ENCODE data around the gene MED13L.

MED13L gene

DNA sequence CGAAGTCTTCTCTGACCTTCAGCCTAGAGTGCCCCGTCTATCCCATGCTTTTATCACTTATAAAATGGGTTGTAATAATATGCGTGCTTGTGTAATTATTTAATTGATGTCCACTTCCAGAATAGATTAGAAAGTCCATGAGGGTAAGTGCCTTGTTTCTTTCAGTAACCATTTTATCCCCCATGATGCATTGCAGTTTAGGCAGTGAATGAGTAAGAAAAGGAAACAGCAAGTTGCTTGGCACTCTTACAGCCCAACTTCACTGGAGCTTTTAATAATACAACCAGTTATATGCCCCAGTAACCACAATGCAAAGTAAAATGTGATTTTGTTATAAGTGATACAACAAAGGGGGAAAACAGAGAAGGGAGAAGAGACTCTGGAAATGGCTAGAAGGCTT is 287.3 kb downstream of the MED13L start:
- TF ChIP-seq, protein P1, sequence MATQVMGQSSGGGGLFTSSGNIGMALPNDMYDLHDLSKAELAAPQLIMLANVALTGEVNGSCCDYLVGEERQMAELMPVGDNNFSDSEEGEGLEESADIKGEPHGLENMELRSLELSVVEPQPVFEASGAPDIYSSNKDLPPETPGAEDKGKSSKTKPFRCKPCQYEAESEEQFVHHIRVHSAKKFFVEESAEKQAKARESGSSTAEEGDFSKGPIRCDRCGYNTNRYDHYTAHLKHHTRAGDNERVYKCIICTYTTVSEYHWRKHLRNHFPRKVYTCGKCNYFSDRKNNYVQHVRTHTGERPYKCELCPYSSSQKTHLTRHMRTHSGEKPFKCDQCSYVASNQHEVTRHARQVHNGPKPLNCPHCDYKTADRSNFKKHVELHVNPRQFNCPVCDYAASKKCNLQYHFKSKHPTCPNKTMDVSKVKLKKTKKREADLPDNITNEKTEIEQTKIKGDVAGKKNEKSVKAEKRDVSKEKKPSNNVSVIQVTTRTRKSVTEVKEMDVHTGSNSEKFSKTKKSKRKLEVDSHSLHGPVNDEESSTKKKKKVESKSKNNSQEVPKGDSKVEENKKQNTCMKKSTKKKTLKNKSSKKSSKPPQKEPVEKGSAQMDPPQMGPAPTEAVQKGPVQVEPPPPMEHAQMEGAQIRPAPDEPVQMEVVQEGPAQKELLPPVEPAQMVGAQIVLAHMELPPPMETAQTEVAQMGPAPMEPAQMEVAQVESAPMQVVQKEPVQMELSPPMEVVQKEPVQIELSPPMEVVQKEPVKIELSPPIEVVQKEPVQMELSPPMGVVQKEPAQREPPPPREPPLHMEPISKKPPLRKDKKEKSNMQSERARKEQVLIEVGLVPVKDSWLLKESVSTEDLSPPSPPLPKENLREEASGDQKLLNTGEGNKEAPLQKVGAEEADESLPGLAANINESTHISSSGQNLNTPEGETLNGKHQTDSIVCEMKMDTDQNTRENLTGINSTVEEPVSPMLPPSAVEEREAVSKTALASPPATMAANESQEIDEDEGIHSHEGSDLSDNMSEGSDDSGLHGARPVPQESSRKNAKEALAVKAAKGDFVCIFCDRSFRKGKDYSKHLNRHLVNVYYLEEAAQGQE (IDR thresholded peaks at IDR 0.05; ENCODE audit: insufficient read depth in 1 of 2, low read depth in 2 of 2, low read length in 2 of 2): no peak
- TF ChIP-seq POLR2AphosphoS5 (IDR thresholded peaks at IDR 0.05; ENCODE audit: low read depth, low read length): no peak
- TF ChIP-seq TAF1 (IDR thresholded peaks at IDR 0.05; ENCODE audit: borderline replicate concordance, insufficient read depth, low read length): no peak
- no peak for TF ChIP-seq FOXP2 (optimal IDR thresholded peaks at IDR 0.05; ENCODE audit: borderline replicate concordance, extremely low read depth, extremely low read length, insufficient read depth)
- no peak for TF ChIP-seq SIN3A (IDR thresholded peaks at IDR 0.05; ENCODE audit: borderline replicate concordance, insufficient read depth, low read length)

DNA sequence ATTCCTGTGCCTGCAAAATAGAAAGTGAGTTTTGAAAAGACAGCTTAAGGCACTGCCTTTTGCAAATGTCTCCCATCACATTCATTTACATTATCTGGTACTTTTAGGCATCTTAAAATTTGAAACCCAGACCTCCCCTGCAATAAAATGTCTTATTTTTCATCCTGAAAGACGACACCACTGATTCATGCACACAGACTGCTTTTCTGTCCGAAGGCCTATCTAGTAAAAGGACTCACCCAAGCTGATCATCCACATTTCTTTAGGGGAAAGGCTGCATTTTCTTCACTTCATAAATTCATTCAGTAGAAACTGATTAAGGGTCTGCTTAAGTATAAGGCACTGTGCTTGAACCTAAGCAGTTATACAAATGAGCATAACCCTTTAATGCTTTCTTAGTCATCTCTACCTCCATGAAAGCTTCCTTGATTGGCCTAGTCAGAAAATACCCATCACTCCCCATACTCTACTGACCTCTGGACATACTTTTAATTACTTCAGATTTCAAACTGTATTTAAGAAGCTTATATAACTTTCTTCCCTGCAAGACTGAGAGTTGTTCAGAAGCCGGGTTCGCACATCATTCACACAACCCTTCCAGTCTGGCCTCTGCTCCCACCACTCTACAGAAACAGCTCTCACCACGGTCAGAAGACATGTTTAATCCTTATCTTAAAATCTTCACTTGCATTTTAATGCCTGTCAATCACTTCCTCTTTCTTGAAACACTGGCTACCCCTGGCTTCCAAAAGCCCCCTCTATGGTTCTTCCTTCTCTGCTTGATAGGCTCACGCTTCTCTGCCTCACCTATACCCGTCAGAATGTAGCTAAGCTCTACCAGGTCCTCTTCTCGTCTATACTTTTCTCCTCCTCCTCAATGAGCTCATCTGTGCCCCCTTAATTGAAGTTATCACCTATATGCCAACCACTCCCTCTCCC is 288.6 kb downstream of the MED13L start:
- TF ChIP-seq, protein P1 (IDR thresholded peaks at IDR 0.05; ENCODE audit: insufficient read depth in 1 of 2, low read depth in 2 of 2, low read length in 2 of 2): no peak
- TF ChIP-seq POLR2AphosphoS5 (IDR thresholded peaks at IDR 0.05; ENCODE audit: low read depth, low read length) (no peak), TAF1 (IDR thresholded peaks at IDR 0.05; ENCODE audit: borderline replicate concordance, insufficient read depth, low read length) (no peak), FOXP2 (optimal IDR thresholded peaks at IDR 0.05; ENCODE audit: borderline replicate concordance, extremely low read depth, extremely low read length, insufficient read depth) (no peak), SIN3A (IDR thresholded peaks at IDR 0.05; ENCODE audit: borderline replicate concordance, insufficient read depth, low read length) (no peak)

DNA sequence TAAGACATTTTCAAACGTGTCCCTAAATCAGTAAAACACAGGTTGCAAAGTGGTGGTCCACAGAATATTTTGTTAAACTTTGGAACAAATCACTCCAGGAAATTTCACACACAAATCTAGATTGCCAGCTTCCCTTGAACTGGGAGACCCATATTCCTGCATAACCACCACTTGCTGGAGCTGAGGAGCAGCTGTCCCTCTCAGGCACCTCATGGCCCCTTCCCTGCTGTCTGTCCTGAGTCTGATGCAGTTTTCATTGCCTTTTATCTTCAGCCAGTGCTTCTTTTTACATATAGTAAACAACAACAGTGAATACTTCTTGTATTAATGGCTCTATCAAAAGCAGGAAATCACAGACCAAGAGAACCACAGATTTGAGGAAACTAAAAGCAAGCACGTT is 289.3 kb downstream of the MED13L start:
- TF ChIP-seq TAF1 (IDR thresholded peaks at IDR 0.05; ENCODE audit: borderline replicate concordance, insufficient read depth, low read length) (no peak), FOXP2 (optimal IDR thresholded peaks at IDR 0.05; ENCODE audit: borderline replicate concordance, extremely low read depth, extremely low read length, insufficient read depth) (no peak), SIN3A (IDR thresholded peaks at IDR 0.05; ENCODE audit: borderline replicate concordance, insufficient read depth, low read length) (no peak), POLR2AphosphoS5 (IDR thresholded peaks at IDR 0.05; ENCODE audit: low read depth, low read length) (no peak)
- TF ChIP-seq, protein P1 (IDR thresholded peaks at IDR 0.05; ENCODE audit: insufficient read depth in 1 of 2, low read depth in 2 of 2, low read length in 2 of 2): no peak

DNA sequence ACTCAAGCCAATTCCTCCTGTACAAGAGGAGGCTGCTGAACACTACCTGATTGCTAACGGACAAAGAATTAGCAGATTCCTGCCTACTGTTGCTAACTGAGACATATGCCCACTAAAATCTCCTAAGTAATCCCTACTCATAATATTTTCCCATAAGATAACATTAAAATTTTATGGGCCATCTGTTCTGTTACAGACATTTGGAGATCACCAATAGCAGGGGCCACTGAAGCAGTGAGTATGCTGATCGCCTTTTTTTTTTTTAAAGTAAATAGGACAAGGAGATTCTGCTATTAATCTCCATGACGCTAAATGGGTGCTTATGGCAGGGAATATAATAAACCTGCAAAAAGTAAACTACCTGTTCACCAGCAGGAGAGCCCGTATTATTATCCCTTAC is 292.9 kb downstream of the MED13L start:
- TF ChIP-seq POLR2AphosphoS5 (IDR thresholded peaks at IDR 0.05; ENCODE audit: low read depth, low read length) (no peak), TAF1 (IDR thresholded peaks at IDR 0.05; ENCODE audit: borderline replicate concordance, insufficient read depth, low read length) (no peak), SIN3A (IDR thresholded peaks at IDR 0.05; ENCODE audit: borderline replicate concordance, insufficient read depth, low read length) (no peak), FOXP2 (optimal IDR thresholded peaks at IDR 0.05; ENCODE audit: borderline replicate concordance, extremely low read depth, extremely low read length, insufficient read depth) (no peak)
- TF ChIP-seq, protein P1 (IDR thresholded peaks at IDR 0.05; ENCODE audit: insufficient read depth in 1 of 2, low read depth in 2 of 2, low read length in 2 of 2): no peak

Data from PFSK-1 (cell line).